ENCODE data around the gene GATB.

GATB gene

DNA sequence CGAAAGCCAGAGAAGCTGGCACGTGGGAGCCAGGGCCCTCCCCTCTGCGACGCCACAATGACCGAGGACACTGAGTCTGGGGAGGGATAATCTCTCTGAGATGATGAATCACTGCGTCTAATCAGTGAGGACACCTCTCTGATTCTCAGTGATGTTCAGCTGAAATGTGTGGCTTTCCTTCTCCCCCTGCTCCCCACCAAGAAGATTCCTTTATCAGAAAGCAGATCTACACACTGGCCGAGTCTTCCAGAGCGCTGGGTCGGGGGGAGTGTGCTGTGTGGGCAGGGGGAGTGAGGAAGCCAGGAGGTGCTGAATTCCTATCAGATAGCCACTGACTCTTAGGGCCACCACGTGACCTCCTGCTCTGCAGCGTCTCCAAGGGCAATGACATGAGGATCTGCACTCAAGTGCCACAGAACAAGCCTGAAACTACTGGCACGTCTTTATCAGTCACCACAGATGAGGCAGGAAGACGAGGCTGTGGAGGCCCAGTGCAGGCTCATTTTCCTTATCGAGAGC, 89.2 kb downstream of the GATB start:
- no peak overlapping the region for H3K27ac ChIP-seq
- TF ChIP-seq, protein P1, sequence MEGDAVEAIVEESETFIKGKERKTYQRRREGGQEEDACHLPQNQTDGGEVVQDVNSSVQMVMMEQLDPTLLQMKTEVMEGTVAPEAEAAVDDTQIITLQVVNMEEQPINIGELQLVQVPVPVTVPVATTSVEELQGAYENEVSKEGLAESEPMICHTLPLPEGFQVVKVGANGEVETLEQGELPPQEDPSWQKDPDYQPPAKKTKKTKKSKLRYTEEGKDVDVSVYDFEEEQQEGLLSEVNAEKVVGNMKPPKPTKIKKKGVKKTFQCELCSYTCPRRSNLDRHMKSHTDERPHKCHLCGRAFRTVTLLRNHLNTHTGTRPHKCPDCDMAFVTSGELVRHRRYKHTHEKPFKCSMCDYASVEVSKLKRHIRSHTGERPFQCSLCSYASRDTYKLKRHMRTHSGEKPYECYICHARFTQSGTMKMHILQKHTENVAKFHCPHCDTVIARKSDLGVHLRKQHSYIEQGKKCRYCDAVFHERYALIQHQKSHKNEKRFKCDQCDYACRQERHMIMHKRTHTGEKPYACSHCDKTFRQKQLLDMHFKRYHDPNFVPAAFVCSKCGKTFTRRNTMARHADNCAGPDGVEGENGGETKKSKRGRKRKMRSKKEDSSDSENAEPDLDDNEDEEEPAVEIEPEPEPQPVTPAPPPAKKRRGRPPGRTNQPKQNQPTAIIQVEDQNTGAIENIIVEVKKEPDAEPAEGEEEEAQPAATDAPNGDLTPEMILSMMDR (conservative IDR thresholded peaks at IDR 0.05) = no peak

DNA sequence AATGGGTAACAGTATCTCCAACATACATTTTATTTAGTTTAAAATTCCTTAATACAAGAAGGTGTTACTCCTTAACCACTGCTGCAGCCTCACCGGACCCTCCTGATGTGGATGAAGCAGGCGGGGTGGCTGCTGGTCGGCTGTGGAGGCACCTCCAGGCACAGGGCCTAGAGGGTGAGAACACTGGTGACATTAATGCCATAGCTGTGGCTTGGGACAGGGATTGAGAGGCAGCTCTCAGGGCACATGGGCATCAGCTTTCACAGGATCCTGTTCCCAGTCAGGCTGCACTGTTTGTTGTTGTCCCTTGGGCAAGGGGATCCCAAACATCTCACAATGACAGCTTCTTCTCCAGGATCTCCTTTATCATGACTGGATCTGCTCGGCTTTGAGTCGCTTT, 90.0 kb downstream of the GATB start:
- TF ChIP-seq, protein P1 (conservative IDR thresholded peaks at IDR 0.05) = no peak
- no peak overlapping the region for H3K27ac ChIP-seq

DNA sequence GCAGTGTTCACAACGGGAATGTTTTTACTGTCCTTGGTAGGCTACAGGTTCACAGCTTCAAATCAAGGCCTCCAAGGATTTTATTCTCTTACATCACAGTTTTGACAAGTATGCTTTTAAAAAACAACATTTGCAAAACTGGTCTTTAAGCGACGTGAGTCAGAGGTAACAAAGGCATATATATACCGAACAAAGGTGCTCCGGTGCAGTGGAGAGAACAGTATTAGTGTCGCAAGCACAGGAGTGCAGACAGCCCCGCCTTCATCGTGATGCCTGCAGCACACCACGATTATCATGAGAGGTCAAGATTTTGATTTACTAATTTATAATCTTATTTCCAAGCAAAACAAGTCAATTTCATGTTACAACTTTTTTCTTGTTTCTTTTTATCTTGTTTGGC, 90.8 kb downstream of the GATB start:
- H3K27ac ChIP-seq = no peak overlapping the region
- TF ChIP-seq, protein P1 (conservative IDR thresholded peaks at IDR 0.05) = no peak

DNA sequence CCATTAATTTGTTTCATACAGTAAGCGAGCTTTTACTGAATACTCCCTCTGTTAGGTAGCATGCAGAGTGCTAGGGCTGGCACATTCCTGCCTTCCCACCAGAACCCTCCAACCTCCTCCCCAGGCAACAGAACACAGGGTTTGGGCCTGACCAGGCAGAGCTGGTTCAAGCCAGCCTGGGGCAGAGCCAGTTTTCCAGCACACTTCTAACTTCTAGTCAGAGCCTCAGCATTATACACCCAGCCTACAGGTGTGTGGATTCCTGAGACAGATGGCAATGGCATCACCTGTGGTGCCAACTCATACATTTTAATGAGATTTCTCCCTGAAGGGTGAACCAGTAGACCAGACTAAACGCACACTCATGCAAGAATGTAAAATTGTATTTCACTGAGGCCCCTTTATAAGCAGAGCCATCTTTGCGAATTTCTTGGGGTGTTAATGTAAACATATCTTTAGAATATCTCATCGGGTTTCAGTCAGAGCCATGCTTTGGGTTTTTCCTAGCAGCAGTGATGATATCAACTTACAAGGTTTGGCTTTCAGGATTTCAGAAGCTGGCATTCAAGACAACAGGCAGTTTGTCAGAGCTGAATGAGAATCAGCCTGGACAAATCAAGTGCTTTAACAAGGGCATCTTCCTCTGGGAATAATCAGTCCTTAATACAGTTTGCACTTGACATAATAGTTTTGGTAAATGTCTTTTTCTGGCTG, 92.0 kb downstream of the GATB start:
- TF ChIP-seq, protein P1 (conservative IDR thresholded peaks at IDR 0.05) = no peak
- H3K27ac ChIP-seq = no peak overlapping the region

DNA sequence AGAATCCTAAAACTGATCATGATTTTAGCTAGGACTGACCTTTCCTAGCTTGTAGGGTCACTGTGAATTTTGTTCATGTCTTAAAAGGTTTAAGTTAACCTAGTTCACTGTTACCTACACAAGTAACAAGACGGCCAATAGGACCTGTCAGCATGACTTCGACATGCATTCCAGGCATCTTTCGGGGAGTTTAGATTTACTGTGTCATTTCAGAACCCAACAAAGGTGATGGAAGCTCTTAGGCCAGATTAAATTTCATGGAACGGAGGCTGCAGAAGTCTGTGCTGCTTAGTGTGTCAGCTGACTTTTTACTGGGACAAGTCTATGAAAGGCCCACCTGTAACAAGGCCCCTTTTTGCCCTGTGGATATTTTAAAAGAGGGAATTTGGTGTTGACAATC, 93.1 kb downstream of the GATB start:
- TF ChIP-seq, protein P1 (conservative IDR thresholded peaks at IDR 0.05) = no peak
- H3K27ac ChIP-seq = no peak overlapping the region

DNA sequence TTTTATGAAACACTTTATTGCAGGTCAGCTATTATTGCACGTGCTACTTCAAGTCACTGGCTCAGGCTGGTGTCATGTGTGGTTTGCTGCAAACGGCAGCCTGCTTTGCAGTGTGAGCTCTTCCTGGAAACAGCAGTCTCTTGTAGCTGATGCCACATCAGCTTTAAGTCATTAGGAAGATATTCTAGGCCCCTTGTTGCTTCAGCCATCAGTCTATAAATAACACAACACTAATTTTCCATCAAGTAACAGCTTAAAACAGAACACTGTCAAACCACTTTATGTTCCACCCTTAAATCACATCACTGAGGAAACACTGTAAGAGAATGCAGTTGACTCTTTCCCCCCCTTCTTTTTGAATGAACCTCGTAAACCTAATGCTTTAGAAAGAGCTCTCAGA, 93.8 kb downstream of the GATB start:
- H3K27ac ChIP-seq = no peak overlapping the region
- TF ChIP-seq, protein P1 (conservative IDR thresholded peaks at IDR 0.05) = no peak

DNA sequence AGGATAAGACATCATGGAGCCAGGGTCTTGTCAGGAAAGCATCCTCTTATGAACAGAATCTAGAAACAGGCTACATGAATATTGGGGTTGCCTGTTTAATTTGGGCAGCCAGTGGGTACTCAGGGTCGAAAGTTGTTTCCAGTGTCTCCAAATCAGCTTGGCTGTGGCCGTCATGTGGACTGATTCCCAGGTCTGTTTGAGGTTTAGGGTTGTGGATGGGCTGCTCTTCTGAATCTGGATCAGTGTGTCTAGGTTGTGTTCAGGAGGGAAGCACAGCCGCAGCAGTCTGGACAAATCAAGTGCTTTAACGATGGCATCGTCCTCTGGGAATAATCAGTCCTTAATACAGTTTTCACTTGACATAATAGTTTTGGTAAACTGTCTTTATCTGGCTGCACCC, 94.3 kb downstream of the GATB start:
- no peak overlapping the region for H3K27ac ChIP-seq
- TF ChIP-seq, protein P1 (conservative IDR thresholded peaks at IDR 0.05) = no peak
